ENCODE measurements around the gene METTL9. TPM values are rescaled to one million over a fixed set of nuclear protein-coding genes. Genes with fewer than 3 reads are reported as not detected.
"Not testable (repeated sequence)": the region's sequence is repeated elsewhere in the genome, so short reads cannot be mapped to it uniquely, and the experiment has no call there.

The METTL9 gene
- total RNA-seq, 4 donors from 2014 or later, result 160 to 210 (median 177) TPM

GRCh38 chr16:21664801-21665492 lies 65.6 kb downstream of the METTL9 start:
- Histone ChIP-seq H3K36me3 (no peaks in the 10 kb centered on the region), H3K9me3 (no peaks in the 10 kb centered on the region), H3K4me1 (peaks cover 0 to 8% (median 0%) of the 10 kb centered on the region in 4 donors), H3K4me3 (no peak overlapping the region), H3K27me3 (peaks cover 0 to 23% of the 10 kb centered on the region in 2 donors), H3K27ac (no peak overlapping the region)
- WGBS, 2 donors, result 91% methylated on average over 10 of the region's 10 CpGs
- DNase-seq (ENCODE audit: low spot score in 2 of 2), result no peak
- TF ChIP-seq POLR2A (IDR thresholded peaks at IDR 0.05) (no peak), CTCF (IDR thresholded peaks at IDR 0.05) (no peak), EP300 (IDR thresholded peaks at IDR 0.05) (no peak)

- Histone ChIP-seq H3K27me3 (peaks cover 0 to 23% of the 10 kb centered on the region in 2 donors), H3K27ac (no peak overlapping the region), H3K9me3 (no peaks in the 10 kb centered on the region), H3K36me3 (no peaks in the 10 kb centered on the region), H3K4me3 (no peak overlapping the region), H3K4me1 (peaks cover 0 to 7% (median 0%) of the 10 kb centered on the region in 4 donors)
- DNase-seq (ENCODE audit: low spot score in 2 of 2), result no peak
- 23 to 30% methylated on average over 3 of the region's 3 CpGs for WGBS, 2 donors
- no peak for TF ChIP-seq EP300 (IDR thresholded peaks at IDR 0.05)
- TF ChIP-seq POLR2A (IDR thresholded peaks at IDR 0.05), result no peak
- TF ChIP-seq CTCF (IDR thresholded peaks at IDR 0.05), result no peak
Observed at GRCh38 chr16:21666772-21667171, 67.4 kb downstream of the METTL9 start.

GRCh38 chr16:21667575-21667974 lies 68.2 kb downstream of the METTL9 start:
- peaks cover 0 to 23% of the 10 kb centered on the region in 2 donors for H3K27me3 ChIP-seq
- no peak overlapping the region for H3K27ac ChIP-seq
- DNase-seq (ENCODE audit: low spot score in 2 of 2), result no peak
- 78 to 81% methylated on average over 3 of the region's 3 CpGs for WGBS, 2 donors
- H3K36me3 ChIP-seq, result no peaks in the 10 kb centered on the region
- peaks cover 0 to 7% (median 0%) of the 10 kb centered on the region in 4 donors for H3K4me1 ChIP-seq
- TF ChIP-seq POLR2A (IDR thresholded peaks at IDR 0.05) (no peak), EP300 (IDR thresholded peaks at IDR 0.05) (no peak), CTCF (IDR thresholded peaks at IDR 0.05) (no peak)
- H3K4me3 ChIP-seq, result no peak overlapping the region
- peaks cover 0 to 2% (median 0%) of the 10 kb centered on the region in 4 donors for H3K9me3 ChIP-seq

- H3K4me1 ChIP-seq, result no peaks in the 10 kb centered on the region
- no peak overlapping the region for H3K27ac ChIP-seq
- no peaks in the 10 kb centered on the region for H3K27me3 ChIP-seq
- WGBS, 2 donors, result 93 to 95% methylated on average over 3 of the region's 3 CpGs
- no peak overlapping the region for H3K4me3 ChIP-seq
- no peaks in the 10 kb centered on the region for H3K36me3 ChIP-seq
- DNase-seq (ENCODE audit: low spot score in 2 of 2), result no peak
- TF ChIP-seq CTCF (IDR thresholded peaks at IDR 0.05) (no peak), POLR2A (IDR thresholded peaks at IDR 0.05) (no peak), EP300 (IDR thresholded peaks at IDR 0.05) (no peak)
- peaks cover 0 to 20% (median 0%) of the 10 kb centered on the region in 4 donors for H3K9me3 ChIP-seq
Observed at GRCh38 chr16:21673469-21673868, 74.1 kb downstream of the METTL9 start.

- not testable (repeated sequence) for H3K27me3 ChIP-seq; DNase-seq (ENCODE audit: low spot score in 2 of 2); H3K4me1 ChIP-seq; H3K36me3 ChIP-seq; H3K4me3 ChIP-seq; H3K27ac ChIP-seq
- 87 to 92% methylated on average over 4 of the region's 4 CpGs for WGBS, 2 donors
- peaks cover 0 to 20% (median 0%) of the 10 kb centered on the region in 4 donors for H3K9me3 ChIP-seq
Observed at GRCh38 chr16:21674456-21674855, 75.1 kb downstream of the METTL9 start.

- not testable (repeated sequence) for H3K27ac ChIP-seq; H3K36me3 ChIP-seq; H3K4me1 ChIP-seq; H3K4me3 ChIP-seq; DNase-seq (ENCODE audit: low spot score in 2 of 2); H3K27me3 ChIP-seq; H3K9me3 ChIP-seq
- 89 to 90% methylated on average over 5 of the region's 5 CpGs for WGBS, 2 donors
Observed at GRCh38 chr16:21680714-21681113, 81.3 kb downstream of the METTL9 start.

Data from tibial nerve (tissue), 4 donors.